T-helper 1 cell treated with Interleukin-12 subunit alpha and Interleukin-12 subunit beta and Interleukin-4 antibody, amounts not matched to agents 30 ng/mL and 1 ng/mL, for 36 hours (primary cell): ENCODE results near the gene APOL3. TPM values are rescaled to one million over a fixed set of nuclear protein-coding genes. Genes with fewer than 3 reads are reported as not detected.
"Not testable (repeated sequence)": the region's sequence is repeated elsewhere in the genome, so short reads cannot be mapped to it uniquely, and the experiment has no call there.

Source experiments
- intact Hi-C: fragments of 100-400 bp; cut with micrococcal nuclease; formaldehyde crosslinking; loops from one replicate; pipeline ENCODE4 v1.15.1; 2024
- total RNA-seq: library from RNA; stranded (reverse); gene quantifications from 2 replicates; pipeline ENCODE4 v1.2.3, GENCODE V29; 2022

APOL3 gene
- total RNA-seq, 1 donor from 2014 or later, result 221 TPM

DNA sequence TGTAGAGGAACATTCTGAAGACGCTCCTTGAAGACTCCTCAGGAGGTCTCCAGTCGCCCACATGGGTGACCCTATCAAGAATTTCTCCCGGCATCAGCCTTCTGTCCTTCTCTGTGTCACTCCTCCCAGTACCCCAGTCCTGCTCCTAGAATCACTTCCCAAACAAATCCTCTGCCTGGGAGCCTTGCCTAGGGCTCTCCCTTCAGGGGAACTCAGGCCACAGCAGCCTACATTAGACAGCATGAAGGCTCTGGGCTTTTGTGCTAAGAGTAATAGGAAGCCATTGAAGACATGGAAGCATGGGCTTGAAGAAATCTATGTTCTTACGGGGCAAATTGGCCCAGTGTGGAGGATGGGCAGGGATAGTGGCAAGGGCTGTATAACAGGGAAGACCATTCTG, 21.8 kb downstream of the APOL3 start:
- intact Hi-C loops, result not testable (repeated sequence)

GRCh38 chr22:36136988-36137387, 23.6 kb downstream of the APOL3 start:
- intact Hi-C loops, result no loop called here

GRCh38 chr22:36136475-36136874, 24.1 kb downstream of the APOL3 start:
- intact Hi-C loops, result no loop called here

GRCh38 chr22:36135306-36135980, 25.1 kb downstream of the APOL3 start:
- intact Hi-C loops, result no loop called here

DNA sequence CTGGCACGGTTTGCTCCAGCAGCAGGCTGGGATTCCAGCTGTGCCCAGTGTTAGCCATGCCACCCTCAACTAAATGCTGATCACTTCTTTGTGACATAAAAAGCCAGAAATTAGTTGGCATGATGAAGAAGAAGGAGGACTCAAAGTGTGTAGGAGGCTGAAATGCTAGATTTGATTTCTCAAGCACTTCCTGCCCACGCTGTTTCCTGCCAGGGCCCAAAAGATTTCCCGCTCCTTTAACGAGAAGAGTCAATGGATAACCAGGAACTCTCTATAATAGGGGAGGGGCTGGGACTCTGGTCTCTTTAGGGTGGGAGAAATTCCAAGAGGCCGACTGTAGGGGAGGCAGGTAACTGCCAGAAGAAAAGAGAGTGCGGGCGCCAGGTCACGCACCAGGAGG, 26.4 kb downstream of the APOL3 start:
- intact Hi-C loops, result no loop called here

DNA sequence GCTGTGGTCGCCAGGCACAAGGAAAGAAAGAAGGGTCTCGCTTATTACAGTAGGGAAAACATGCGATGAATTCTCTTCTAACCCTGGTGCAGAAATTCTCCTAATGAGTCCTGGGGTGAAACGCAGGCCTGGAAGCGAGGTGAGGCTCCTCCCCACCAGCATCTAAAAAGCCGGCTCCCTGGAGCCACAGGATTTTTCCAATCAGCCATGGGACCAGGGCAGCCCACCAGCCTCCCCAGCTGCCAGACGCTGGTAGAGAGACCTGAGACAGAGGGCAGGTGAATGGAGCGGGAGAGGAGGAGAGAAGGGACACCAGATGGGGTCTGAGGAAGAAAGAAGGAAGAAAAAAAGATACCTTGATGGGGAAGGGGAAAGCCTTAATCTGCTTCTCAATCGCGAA, 28.6 kb downstream of the APOL3 start:
- intact Hi-C loops, result no loop called here

DNA sequence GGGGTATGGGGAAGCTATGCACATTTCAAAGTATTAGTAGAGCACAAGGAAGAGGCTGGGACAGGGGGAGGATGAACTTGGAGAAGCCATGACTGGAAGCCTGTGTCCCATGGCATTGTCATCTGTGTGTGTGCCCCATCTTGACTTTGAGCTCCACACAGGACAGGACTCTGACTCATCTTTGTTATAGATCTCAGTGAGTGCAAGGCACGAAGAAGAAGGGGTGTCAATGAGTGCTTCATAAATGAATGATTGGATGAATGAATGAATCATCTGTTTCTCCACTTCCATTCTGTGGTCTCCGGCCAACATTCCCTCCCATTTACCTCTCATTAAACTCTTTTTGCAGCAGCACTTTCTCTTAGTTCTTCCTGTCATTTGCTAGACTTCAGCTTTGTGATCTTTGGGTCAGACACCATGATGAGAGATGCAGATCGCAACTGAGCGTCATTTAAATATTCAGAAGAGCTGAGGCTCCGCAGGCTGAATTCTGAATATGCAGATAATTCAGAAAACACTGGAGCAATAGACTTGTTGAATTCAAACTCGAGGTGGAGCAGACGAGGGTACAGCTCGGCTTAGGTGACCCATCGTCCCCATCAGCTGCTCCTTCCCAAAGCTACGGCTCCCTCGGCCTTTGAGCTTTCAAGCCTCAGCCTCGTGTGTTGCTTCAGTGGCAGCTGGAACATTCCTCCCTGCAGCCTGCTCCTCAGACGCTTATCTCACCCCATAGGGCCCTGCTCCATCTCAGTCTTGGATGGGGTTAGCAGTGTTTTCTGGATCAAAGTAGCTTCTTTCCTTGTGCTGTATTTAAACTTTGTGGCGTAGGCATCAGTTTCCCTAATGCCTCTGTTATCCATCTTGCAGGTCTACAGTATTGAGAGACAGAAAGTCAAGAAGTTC, 30.8 kb downstream of the APOL3 start:
- intact Hi-C loops, result loop anchor here (10.0 kb wide), 1 partner anchor 695 kb away; no protein-coding TSS in a partner anchor

DNA sequence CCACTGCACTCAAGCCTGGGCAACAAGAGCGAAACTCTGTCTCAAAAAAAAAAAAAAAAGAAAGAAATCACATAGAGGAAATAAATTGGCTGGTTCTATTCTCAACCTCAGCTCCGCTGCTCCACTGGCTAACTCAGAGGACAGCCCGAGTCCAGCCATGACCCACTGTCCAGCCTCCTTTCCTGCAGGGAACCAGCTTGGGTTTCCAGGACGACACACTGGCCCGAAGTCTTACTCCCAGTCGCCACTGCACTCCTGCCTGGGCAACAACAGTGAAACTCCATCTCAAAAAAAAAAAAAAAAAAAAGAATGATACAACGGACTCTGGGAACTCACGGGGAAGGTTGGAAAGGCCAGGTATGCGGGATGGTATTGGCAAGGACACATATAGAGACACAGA, 31.5 kb downstream of the APOL3 start:
- intact Hi-C loops, result loop anchor here (10.0 kb wide), 1 partner anchor 694 kb away; no protein-coding TSS in a partner anchor

GRCh38 chr22:36125994-36126531, 34.5 kb downstream of the APOL3 start:
- intact Hi-C loops, result loop anchor here (2.0 to 10.0 kb wide), 4 partner anchors 31 to 691 kb away; partner anchors contain the start of gene RBFOX2

- intact Hi-C loops, result loop anchor here (2.0 to 10.0 kb wide), 4 partner anchors 31 to 691 kb away; partner anchors contain the start of gene RBFOX2
These were observed 35.1 kb downstream of the APOL3 start for GRCh38 chr22:36125434-36125833.

DNA sequence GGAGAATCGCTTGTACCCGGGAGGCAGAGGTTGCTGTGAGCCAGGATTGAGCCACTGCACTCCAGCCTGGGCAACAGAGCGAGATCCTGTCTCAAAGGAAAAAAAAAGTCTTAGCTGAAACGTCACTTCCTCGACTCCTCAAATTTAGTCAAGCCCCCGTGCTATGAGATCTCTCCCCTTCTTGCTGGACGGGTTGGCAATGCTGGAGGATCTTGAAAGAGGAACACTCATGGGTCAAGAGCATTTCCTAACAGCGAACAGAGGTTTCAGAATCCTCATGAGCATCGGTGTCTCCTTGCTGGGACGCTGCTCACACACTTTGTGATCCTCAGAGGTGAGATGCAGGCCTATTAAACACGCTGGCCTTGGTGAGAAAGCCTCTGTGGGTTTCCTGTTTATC, 35.9 kb downstream of the APOL3 start:
- intact Hi-C loops, result loop anchor here (1.0 to 10.0 kb wide), 10 partner anchors 32 to 892 kb away; partner anchors contain the start of gene RBFOX2

GRCh38 chr22:36123673-36124630, 36.6 kb downstream of the APOL3 start:
- intact Hi-C loops, result loop anchor here (1.0 to 10.0 kb wide), 10 partner anchors 33 to 892 kb away; partner anchors contain the start of gene RBFOX2

GRCh38 chr22:36120621-36121351, 39.8 kb downstream of the APOL3 start:
- intact Hi-C loops, result loop anchor here (5.0 to 10.0 kb wide), 2 partner anchors 686 to 888 kb away; no protein-coding TSS in a partner anchor

- intact Hi-C loops, result no loop called here
These were observed 43.5 kb downstream of the APOL3 start for GRCh38 chr22:36117053-36117554.

DNA sequence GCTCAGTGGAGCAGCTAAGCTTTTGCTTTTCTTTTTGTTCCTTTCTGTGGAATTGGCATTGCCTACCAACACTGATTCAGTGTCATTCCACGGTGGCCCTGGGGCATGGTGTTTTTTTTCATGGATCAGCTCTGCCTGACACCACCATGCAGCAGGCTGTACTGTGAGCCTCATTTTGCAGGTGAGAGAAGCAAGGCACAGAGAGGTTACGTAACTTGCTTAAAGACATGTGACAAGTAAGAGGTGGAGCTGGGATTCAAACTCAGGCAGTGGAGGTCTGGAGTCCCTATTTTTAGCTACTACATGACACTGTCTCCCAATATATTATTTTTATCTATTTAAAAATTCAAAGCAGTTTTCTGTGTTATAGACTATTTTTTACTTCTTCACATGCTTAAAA, 44.4 kb downstream of the APOL3 start:
- intact Hi-C loops, result no loop called here

GRCh38 chr22:36113121-36113520, 47.4 kb downstream of the APOL3 start:
- intact Hi-C loops, result no loop called here

DNA sequence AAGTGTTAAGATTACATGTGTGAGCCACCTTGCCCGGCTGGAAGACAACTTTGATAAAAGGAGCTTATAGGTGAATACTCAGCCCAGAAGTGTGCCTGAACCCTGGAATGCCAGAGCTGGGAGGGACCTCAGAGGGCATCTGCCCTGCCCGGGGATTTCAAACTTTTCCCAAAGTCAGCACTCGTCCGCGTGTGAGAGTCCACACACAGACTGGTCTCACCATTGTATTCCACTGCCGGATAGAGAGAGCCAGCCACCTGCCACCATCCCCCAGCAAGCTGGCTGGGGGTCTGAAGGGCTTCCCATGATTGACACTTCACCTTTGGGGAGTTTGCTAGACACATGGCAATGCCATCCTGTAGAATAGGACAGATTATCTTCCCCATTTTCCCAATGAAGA, 49.2 kb downstream of the APOL3 start:
- intact Hi-C loops, result no loop called here

DNA sequence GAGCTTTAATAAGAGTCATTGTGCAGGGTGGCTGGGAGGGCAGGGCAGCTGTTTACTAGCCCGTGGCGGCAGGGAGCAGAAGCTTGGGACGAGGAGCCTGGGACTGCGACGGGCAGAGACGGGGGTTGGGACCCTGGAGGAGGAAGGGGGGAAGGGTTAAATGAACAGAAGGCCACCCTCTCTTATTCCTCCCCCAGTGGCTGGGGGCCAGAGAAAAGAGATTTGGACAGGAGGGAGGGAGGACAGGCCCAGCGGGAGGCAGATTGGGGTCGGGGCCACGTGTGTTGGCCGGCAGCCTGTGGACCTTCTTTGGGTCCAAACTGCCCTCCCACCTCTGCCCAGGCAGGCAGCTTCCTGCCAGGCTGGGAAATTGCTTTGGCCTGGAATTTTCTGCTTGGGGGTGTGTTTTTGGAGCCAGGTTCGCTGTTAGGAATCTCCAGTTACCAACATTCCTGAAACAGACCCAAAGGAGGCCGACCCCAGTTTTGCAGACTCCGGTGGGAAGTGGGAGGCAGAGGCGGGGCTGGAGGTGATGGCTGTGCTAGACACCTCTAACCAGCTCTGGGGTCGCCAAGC, 50.2 kb downstream of the APOL3 start:
- intact Hi-C loops, result no loop called here

GRCh38 chr22:36107436-36107835, 53.1 kb downstream of the APOL3 start:
- intact Hi-C loops, result no loop called here
